Sigmoid colon (tissue), 4 donors: Measurements from ENCODE around the gene PBLD.

Experiments
- CTCF ChIP-seq, 4 experiments: fragments of 450-650 bp in 3 of 4; fragments of 200-600 bp in 1 of 4; IDR thresholded peaks; one replicate each; pipeline ENCODE4 v1.5.1; 2016 to 2019; ENCODE audit warnings: antibody characterized with exemption in 4 of 4, mild to moderate bottlenecking in 3 of 4, moderate library complexity in 2 of 4
- EP300 ChIP-seq, 4 donors: sonication (generic); formaldehyde crosslinking; IDR thresholded peaks; one replicate each; pipeline ENCODE4 v1.6.1; 2017; ENCODE audit warnings: antibody characterized with exemption in 4 of 4
- POLR2A ChIP-seq, 2 donors: fragments of 450-650 bp; IDR thresholded peaks; one replicate each; pipeline ENCODE4 v1.6.1; 2016; ENCODE audit warnings: antibody characterized with exemption in 2 of 2, mild to moderate bottlenecking in 2 of 2, moderate library complexity in 2 of 2
- POLR2AphosphoS5 ChIP-seq, 4 donors: sonication (generic); formaldehyde crosslinking; IDR thresholded peaks; one replicate each; pipeline ENCODE4 v1.6.1; 2017; ENCODE audit warnings: antibody characterized with exemption in 4 of 4

- TF ChIP-seq POLR2AphosphoS5 (IDR thresholded peaks at IDR 0.05) (no peak), CTCF (IDR thresholded peaks at IDR 0.05) (no peak), EP300 (IDR thresholded peaks at IDR 0.05) (no peak), POLR2A (IDR thresholded peaks at IDR 0.05) (no peak)
Measured at GRCh38 chr10:68365611-68366010, 32.9 kb upstream of the PBLD start.
